HuH-7.5 (cell line): Measurements from ENCODE around the gene RNF8.

Source experiments
- DNase-seq: peaks from one replicate; pipeline ENCODE4 v3.0.0; 2011; ENCODE audit warnings: low spot score

RNF8 gene

DNA sequence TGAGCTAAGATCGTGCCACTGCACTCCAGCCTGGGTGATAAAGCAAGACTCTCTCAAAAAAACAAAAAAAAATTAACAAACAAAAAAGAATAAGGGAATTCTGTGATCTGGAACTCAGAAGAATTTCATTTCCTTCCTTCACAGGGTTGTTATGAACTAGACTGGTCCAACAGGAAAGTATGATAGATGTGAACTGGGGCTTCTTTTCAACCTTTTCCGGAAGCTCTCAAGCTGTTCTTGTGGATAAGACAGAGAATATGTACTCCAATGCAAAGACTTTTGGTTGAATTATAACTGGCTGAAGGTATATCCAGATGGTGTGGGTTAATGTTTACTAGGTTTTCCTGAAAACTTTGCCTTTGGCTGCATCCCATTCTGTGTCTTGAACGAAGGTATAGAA is 5.3 kb downstream of the RNF8 start:
- DNase-seq = no peak

DNA sequence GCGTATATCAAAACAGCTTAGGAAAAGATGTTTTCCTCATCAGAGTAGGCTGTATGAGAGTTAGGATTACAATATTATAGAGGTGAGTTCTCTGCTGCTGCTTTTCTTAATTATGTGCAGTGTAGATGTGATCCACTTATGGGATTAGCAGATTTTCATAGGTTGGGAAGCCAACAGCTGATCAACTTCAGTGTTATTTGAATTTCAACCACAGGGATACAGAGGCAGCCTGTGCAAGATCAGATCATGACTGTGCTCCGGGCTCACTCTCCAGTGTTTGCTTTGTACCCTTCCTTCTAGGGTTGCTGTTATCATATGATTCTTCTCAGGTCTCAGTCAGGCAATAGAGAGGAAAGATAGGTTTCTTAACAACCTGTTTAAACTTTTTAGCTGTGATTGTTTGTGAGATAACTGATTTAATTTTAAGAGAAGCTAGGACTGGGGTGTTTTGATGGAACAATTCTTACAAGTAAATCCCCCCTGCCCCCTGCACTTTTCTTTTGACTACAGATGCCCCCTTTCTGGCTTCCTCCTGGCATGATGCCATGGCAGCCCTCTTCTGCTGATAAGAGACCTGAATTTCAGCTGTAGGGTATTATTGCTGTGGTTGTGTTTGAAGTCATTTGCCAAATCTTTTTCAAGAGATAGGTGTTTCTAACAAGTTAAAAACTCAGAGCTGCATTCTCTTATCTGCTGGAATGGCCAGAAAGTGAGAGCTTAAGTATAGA is 8.5 kb downstream of the RNF8 start:
- no peak for DNase-seq

DNA sequence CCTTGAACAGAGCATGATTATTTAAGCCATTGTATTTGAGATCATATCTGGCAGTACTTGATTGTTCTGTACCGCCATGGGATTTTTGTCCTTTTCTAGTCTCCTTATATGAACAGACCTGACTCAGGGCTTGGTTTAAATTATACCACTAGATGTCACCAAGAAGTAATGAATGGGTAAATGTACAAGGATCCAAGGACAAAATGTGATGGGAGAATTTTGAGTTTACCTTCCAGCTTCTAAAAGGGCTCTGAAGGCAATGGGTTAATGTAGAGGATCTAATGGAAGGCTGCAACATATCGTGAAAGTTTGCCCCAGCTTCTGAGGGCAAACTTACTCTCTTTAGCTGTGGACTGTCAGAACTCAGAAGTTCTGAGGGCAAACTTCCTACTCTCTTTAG is 12.0 kb downstream of the RNF8 start:
- no peak for DNase-seq

DNA sequence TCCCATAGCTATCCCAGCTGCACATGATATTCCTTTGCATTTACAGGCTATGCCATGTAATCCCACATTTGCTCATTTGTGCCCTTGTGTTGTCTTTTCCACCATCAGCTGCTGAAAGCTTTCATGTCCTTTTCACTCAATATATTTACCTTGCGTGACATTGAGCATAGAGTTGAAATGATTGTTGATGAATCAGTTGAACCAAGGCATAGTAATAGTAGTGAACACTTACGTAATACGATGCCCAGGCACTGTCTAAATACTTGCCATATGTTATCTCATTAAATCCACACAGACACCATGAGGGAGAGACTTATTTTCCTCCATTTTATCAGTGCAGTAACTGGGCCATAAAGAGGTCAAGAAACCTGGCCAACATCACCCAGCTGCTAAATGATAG is 13.1 kb downstream of the RNF8 start:
- DNase-seq = no peak

DNA sequence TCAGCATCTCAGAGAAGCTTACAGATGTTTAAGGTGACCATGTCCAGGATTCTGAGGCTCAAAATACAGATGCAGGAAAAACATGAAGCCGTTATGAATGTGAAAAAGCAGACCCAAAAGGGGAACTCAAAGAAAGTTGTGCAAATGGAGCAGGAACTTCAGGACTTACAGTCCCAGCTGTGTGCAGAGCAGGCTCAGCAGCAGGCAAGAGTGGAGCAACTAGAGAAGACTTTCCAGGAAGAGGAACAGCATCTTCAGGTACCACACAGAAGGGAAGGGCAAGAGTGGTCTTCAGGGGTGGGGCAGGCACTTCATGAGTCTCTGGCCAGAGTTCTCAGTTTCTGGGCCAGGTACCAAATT is 15.2 kb downstream of the RNF8 start:
- no peak for DNase-seq

DNA sequence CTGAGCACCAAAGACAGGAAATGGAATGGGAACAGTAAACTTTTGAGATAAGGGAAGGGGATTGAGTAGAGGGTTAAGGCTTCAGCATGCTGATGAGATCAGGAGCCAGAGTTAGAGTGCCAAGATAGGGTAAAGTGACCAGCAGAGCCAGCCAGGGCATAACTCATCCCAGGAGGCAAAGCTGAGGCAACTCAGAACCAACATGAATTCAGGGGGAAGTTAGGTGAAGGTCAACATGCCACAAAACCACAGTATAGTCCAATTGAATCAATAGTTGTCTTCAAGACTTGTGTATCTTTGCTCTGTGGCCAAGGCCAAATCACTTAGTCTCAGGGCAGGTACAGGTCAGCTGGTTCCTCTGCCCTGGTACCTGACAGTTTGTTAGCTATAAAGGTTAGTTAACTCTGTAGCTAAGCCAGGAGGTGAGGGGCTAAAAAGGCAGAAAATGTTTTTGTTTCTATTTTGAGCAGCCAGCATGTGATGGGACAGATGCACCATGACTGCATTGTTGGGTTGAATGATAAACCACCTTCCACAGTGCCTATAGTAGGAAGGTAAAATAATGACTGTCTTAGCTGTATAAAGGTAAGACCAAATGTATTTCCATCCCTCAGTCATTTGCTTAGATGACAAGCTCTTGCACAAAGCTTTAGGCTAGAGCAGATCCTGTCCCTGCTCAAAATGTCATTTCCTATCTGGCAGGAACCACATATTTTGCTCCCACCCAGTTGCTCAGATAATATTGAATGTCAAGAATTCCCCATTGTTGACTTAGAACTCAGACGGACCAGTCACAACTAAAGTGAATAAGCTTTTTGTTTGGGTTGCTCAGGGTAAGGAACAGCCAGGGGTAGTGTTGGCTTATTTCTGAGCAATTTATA is 15.8 kb downstream of the RNF8 start:
- no peak for DNase-seq

DNA sequence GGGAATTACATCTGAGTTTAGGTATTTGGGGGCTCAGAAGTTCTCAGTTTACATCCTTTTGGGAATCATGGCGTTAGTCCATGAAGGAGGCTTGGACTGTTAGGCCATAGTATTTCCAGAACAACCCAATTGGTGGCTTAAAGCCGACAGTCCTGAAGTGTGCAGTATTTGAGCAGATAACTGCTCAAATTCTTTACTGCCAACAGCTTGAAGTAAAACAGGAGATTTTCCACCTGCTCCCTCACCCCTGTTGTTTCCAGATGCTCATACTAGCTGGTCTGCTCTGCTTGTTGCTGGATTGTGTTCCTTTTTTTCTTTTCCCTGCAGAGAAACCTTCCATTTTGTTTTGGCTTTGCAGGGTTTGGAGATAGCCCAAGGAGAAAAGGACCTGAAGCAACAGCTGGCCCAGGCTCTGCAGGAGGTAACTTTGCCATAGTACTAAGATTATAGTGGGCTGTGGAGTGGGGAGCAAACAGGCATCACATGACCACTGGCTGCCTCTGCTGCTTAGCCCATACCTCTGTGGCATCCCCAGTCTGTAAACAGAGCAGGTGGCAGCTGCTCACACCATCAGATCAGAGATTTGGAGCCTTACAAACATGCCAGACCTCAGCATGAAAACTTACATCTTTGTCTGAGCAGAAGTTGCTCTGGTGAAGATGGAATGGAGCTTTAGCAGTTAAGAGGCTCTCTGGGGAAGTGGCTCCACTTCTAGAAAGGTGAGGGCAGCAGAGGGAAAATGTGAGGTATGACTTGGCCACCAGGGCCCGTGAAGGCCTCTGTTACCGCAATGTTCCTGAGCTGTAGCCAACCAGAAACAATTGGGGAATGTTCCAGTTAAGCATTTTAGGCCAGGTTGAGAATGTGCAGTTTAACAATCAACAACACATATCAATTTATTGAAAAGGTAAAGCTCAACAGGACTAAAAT is 17.6 kb downstream of the RNF8 start:
- DNase-seq = no peak

DNA sequence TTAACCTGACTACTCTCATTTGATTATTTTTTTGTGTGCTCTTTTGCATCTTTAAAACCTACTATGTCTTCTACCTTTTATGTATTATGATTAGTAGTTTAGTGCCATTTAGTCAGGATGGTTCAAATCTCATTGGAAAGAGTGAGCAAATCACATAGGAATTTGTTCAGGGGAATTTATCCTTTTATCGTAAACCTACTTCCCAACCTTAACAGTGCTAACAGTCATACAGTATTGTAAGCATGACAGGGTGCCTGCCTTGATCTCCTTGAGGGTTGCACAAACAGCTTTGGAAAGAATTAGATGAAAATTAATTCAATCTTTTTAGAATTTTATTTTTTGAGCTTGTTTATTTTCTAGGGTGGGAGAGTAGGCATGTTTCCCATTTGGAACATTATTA is 18.3 kb downstream of the RNF8 start:
- no peak for DNase-seq

DNA sequence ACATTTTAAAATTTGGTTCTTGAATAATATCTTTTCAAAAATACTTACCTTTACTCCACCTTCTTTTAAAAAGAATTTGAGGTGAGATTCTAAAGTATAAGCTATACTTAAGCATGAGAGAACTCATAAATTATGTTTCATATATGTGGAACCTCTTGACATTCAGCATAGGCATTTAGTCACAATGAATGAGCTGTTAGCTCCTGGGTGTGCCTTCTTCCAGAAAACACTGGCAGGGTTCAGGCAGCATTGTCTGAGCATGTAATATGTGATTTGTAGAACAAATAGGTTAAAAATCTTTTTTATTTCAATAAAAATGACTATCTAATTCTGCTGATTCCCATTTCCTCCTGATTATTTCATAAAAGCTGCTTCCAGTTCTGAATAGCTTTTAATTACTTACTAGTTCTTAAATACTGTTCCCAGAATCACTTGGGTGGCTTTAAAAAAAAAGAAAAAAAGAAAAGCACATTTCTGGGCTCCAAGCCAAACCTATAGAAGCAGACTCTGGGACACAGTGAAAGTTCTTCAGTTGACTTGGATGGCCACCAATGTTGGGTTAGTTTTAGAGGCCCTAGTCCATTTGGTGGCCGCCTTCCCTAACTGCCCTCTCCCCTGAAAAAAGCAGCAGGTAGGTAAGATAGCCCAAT is 20.2 kb downstream of the RNF8 start:
- no peak for DNase-seq

DNA sequence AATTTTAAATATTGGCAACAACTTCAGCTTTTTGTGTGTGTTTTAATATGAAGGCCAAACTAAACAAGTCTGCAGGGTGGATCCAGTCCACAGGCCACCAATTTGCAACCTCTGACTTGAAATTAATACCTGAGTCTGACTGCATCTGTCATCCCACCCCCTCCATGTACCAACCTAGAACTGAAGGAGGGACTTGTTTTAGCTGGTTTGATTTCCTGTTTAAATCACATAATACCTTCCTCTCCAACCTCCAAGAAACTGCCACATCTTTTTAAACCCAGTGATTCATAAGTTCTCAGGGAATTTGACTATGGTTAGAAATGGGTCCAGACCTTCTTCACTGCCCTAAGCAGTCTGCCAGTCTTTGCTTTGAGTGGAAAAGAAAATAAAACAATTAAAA is 21.6 kb downstream of the RNF8 start:
- no peak for DNase-seq

DNA sequence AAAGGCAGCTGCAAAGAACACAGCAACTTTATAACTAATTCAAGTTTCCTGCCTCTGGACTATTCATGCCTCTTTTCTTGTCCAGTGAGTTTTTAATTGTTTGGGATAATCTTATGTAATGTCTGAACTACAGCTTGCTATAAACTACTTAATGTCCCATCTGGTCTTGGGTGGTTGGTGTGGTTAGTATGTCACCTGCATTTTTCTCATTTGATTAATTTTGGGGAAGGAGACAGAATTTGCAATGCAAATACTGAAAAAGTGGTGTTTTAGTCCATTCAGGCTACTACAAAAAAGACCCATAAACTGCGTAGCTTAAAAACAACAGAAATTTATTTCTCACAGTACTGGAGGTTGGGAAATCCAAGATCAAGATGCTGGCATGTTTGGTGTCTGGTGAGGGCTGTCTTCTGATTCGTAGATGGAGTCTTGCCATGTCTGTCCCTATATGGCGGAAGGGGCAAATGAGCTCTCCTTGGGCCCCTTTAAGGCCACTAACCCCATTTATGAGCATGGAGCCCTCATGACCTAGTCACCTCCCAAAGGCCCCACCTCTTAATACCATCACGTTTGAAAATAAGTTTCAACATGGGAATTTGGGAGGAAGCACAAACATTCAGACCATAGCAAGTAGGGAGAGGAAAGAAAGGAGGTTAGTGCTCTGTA is 22.4 kb downstream of the RNF8 start:
- DNase-seq = no peak

DNA sequence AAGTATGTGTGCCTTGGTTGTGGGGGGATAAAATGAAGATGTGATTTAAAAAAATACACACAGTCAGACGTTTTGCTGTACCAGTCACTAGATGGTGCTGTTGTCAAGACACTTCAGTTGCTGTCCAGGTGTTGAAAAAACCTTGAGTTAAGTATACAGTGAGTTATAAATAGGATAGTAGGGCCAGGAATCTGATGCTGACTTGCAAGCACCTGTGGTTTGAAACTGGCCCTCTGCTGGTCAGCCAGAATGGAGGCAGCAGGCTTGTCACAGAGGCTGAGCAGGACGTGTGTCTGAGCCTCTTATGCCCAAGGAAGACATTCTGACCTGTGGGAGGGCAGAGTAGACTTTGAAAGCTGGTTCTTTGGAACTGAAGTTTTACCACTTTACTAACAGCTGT is 27.8 kb downstream of the RNF8 start:
- DNase-seq = peak; percentile 53

DNA sequence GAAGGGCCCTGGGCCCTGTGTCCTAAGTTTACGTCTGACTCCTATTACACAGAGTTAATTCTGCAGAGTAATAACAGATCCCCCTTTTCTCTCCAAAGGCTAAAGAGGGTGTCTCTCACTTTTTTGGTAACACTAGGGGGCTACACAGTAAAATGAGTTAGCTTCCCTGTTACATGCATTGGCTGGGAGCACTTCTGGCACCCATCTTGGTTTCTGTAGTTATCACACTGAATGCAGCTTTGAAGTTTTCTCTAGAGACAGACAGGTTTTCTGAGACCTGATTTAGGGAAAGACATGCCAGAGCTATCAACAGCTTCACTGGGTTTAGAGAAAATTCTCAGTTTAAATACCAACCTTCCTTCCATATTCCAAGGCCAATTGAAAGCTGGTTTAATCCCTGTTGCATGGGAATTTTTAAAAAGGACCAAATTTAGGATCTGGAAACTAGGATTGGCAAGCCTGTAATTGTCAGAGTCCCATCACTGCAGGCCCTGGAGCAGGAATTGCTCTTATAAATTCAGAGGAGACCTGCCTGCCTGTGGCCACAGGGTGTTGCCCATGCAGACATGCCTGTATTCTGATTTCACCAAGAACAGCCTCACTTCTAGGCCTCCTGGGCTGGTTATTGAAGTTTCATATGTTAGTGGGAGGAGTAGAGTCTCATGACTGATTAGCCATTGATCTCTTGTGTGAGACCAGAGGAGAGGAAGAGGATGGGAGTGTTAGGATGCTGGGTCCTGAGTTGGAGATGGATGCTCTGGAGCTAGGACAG is 29.4 kb downstream of the RNF8 start:
- no peak for DNase-seq

DNA sequence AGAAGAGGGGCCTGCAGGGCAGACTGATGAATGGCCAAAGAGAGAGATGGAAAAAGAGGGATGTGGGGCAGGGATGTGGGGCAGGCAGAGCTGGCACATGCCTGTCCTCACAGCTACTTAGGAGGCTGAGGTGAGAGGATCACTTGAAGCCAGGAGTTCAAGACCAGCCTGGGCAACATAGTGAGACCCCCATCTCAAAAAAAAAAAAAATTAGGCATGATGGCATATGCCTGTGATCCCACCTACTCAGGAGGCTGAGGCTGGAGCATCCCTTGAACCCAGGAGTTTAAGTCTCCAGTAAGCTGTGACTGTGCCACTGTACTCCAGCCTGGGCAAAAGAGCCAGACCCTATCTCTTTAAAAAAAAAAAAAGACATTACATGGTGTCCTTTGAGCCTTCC is 34.8 kb downstream of the RNF8 start:
- DNase-seq = no peak

DNA sequence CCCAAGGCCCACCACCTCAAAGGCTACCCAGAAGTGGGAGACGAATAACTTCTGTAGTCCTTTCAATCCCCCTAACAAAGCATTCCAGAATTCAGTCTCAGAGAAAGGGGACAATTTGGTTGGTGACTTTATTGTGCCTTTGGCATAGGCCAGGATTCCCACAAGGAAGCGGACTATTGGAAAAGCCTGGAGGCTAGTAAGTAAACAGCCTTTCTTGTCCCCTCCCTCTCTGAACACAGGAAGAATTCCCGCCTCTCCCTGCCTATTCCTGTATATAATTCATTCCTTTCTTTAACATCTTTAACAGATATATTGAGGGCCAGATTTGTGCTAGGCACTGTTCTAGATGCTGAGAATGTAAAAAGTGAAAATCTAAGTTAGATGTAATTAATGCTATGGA is 36.1 kb downstream of the RNF8 start:
- DNase-seq = no peak

DNA sequence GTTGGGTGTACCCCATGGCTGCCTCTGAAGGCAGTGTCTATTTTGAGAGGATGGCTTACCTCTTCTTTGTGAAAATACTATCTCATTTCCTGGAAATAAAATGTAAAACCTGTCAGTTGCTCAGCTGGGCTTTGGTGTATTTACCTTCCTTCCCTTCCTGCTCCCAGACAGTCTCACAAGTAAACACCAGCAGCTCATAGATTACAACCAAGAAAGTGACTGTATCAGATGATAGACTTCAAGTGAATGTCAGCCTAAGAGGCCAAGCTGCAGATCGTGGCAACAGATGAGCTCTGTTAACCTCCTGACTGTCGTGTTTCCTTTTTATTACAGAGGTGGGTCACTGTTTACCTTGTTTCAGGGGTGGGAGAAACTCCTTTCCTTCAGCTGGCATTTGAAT is 37.3 kb downstream of the RNF8 start:
- no peak for DNase-seq

DNA sequence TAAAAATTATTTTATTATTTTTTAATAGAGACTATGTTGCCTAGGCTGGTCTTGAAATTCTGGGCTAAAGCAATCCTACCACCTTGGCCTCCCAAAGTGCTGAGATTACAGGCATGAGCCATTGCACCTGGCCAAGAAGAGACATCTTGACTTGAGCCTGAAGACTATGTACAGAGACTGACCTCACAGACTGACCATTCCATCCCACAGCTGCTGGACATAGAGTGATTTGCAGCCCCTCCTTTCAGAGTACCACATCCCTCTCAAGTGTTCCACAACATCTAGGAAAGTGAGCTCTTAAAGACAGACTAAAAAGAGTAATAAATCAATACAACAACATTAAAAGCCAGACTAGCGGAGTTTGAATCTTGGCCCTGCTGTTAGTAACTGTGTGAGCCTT is 39.0 kb downstream of the RNF8 start:
- no peak for DNase-seq

DNA sequence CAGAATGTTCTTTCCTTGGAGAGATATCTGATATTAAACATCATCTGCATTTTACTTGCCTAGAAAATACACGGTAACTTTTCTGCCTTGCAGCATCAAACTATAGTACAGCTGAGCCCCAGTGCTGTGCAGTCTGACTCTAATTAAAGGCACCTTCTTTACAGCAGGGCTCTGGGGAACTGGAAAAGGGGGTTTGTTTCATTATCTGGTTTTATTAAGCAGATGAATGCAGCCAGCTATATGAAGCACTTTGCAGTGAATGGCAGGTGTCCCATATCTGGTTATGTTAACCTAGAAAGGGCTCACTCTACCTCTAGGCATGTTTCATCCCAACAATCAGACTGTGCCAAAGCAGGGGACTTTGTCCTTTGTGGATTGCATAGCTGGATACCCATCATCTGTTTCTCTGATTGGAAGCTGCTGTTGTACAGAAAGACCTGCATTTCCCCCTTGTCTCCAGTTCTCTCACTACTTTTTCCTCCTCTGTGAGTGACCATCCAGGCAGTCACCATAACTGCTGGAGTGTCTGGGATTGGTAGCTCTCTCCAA is 39.7 kb downstream of the RNF8 start:
- no peak for DNase-seq

DNA sequence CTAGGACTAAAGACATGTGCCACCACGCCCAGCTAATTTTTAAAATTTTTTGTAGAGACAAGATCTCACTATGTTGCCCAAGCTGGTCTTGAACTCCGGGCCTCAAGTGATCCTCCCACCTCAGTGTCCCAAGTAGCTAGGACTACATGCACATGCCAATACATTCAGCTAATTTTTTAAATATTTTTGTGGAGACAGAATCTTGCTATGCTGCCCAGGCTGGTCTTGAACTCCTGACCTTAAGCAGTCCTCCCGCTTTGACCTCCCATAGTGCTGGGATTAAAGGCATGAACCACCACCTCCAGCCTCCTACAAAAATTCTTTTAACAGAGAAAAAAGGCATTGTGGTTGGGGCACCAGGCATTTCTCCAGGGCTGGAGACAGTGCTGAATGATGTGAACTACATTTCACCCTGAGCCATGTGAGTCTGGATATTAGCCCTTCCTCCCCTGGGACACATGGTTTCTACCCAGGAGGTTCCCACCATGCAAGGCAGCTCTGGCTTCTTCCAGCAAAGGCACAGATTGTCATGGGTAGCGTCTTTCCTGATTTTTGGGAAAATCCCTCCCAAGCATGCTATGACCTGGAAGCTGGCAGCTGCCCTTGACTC is 42.9 kb downstream of the RNF8 start:
- DNase-seq = no peak

DNA sequence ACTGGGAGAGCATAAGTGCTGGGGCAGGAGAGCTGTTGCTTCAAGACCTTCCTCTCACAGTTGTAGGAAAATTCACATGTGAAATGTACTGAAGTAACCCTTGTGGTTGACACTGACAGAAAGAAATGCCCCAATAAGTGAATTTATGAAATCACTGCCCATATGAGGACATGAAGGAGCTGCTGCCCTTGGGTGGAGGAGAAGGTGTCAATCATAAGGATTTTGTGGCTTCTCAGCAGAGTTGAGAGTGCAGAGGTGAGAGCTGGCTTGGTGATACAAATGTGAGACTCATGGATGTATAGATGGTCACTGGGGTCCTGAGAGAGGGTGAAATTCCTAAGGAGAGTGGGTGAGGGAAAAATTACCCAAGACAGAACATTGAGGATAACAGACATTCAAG is 45.3 kb downstream of the RNF8 start:
- no peak for DNase-seq
